ENCODE results near the gene LINGO1.

The LINGO1 gene

DNA sequence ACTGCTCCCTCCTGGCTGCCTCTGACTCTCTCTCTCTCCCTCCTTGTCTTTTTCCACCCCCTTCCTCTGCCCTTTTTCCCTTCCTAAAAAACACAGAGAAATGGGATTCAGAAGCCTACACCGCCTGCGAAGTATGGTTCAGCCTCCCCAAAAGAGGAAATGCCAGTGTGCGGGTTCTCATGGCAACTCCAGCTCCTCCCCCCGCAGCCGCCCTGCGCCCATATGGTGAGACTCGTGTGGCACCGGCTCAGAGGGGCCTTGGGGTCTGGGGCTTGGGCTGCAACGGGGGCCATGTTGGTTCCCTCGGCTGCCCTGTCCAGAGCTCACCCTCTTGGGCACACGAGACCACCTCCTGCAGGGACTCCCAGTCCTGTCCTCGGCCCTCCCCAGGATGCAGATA lies 23.6 kb upstream of the LINGO1 start:
- no peak for DNase-seq

DNA sequence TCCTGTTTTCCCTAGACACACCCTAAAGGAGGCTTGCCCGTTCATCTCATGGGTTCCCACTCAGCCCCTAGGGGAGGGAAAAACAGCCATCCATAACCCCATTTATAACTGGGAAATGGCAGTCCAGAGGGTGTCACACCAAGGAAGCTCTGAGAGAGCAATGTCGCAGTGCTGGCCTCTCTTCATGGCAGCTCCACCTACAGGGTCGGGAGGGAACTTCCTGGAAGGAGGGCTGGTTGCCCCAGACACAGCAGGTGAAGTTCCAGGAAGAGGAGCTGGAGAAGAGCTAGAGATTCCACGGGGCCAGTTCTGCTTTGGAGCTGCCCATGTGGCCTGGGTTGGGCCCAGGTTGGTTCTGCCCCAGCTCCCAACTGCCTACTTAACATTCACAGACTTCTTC lies 22.3 kb upstream of the LINGO1 start:
- peak; percentile 8 for DNase-seq

DNA sequence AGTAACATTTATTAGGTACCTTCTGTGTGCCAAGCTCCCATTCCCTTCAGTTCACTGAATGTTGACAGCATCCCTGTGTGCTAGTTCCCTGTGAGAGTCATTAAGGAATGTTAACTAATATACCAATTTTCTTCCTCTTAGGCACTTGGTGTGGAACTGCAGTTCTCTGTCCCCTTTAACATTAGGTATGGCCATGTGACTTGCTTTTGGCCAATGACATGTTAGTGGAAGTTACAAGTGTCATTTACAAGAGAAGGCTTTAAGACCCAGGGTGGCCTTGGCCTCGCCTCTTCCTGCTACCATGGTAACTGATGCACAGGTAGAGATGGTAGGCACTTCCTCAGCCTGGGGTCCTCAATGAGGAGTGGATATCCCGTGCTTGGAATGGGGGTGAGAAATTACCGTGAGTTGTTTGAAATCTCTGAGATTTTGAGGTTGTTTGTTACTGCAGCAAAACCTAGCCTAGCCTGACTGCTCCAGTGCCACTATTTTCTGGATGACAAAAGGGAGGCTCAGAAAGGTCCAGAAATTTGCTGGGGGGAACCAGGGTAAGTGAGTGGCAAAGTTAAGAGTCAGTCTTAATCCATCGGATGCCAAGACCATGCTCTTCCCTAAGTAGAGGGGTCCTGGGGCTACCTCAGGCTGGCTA lies 21.2 kb upstream of the LINGO1 start:
- no peak for DNase-seq

DNA sequence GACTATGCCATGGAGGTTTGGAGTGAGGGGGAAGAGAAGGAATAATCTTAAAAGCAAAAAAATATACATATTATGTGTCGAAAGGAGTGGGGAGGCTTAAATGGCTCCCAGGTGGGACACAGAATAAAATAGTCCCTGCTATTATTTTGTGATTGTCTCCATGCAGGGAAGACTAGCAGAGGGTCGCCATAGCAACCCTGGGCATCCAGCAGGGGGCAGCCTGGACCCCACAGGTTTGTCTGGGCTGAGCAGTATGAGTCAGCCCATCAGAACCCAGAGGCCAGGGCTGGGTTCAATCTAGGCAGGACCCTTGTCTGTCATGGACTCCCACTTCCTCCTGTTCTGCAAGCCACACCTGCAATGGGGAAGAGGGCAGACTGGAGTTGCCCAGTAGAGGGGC lies 17.6 kb upstream of the LINGO1 start:
- DNase-seq: peak; percentile 26

DNA sequence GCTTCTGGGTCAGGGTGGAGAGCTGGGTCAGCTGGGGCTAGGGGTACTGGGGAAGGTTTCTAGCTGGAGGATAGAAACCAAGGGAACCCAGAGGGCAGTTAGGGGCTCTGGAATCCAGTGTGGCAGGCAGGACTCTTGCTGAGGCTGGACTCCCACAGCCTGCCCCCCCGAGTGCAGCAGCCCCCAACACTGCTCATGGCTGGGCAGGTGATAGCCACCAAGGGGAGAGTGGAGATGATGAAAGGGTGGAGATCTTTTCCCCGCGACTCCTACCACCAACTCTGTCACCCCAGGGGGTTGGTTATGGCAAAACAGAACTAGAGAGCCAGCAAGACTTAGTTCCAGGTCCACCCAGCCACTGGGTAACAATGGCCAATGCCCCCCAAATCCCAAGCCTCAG lies 16.9 kb upstream of the LINGO1 start:
- no peak for DNase-seq

DNA sequence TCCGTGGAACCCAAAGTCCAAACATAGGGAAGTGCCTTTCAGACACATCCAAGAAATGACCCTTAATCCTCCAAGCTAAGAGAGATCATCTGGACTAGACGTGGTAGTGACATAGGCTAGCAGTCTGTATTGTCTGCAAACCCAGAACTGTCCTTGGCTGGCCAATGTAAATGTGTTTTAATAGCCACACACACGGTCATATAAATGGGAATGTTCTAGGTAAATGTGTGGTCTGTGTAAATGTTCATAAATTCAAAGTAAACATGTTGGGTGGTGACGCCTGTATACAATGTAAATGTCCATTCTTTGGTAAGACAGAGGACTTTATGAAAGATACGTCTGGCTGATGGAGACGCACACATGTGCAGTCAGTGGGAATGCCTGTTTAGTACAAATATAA lies 16.3 kb upstream of the LINGO1 start:
- DNase-seq: no peak

DNA sequence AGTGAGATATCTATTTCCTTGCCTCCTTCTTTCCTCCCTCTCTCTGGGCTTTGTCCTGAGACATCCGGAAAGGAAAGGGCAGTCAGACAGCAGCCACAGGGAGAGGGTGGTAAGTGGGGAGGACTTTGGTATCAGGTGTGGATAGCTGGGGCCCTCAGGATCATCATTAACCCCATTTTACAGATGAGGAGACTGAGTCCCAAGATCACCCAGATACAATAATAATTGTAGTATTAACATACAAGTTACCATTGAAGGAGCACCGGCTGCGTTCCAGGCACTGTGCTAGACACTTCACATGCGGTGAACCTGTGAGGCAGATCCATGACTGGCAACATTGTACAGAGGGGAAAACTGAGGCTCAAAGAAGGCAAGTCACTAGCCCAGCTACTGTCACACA lies 15.2 kb upstream of the LINGO1 start:
- no peak for DNase-seq

DNA sequence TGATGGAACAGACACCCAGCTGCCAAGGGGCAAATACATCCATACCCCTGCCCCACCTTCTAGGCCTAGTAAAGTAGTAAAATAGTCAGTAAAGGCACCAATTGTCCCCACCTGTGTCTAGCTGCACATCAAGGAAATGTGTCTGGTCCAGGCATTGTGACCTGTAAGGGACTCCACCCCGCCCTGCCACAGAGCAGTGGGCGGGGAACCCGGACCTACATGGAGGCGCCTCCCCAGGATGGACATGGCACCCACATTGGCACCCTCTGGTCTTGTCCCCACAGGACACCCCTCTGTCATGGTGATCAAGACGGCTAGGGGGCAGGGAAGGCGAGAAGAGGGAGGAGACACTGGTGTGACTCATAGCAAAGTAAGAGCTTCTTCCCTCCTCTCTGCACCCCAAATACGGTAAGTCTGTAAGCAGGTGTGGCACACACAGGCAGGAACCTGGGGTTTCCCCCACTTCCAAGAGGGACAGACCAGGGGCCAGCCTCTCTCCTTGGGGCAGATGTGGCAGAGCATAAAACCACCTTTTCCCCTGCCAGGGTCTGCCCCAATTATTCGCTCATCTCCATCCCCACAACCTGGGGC lies 13.5 kb upstream of the LINGO1 start:
- DNase-seq: no peak

DNA sequence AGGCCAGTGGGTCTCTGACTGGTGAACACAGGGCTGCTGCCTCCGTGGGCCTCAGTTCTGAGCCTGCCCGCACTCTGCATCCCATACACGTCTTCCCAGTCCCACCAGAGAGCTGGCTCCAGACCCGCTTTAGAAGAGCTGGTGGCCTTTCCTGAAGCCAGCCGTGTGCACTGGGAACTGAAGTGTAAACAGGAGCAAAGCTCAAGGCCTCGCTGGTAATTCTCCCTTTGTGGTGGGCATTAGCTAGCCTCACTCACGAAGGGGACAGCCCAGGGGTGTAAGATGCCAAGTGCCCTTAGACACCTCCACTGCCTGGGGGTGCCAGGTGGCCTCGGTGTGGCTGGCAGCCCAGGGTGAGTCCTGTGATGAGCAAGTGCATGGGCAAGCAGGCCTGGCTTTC lies 12.9 kb upstream of the LINGO1 start:
- no peak for DNase-seq

DNA sequence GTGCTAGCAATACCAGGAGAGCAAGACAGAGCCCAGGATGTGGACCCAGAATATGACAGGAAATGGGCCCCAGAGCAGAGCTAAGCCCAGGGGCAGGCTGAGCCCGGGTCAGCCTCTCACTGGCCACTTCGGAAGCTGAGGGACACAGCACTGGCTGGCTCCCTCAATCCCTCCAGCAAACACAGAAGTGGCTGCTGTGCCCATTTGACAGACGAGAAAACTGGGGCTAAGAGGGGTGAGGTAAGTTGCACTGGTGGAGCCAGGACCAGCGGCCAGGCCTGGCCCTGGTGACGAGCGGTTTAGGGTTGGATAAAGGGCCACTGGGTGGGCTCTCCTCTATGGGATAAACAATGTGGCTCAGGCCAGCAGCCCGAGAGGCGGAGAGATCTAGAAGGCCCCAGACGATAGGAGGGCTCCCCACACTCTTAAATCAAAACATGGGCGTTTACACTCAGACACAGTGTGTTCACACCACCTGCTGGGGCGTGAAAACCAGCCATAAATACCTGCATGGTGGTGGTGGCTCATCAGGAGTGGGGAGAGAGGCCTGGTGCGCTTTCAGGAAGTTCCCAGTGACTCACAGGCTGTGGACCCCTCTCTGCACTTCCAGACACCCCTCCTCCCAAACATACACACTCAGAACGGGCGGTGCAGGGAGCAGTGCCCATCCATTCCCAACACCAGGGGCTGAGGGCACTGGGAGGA lies 12.0 kb upstream of the LINGO1 start:
- DNase-seq: no peak

DNA sequence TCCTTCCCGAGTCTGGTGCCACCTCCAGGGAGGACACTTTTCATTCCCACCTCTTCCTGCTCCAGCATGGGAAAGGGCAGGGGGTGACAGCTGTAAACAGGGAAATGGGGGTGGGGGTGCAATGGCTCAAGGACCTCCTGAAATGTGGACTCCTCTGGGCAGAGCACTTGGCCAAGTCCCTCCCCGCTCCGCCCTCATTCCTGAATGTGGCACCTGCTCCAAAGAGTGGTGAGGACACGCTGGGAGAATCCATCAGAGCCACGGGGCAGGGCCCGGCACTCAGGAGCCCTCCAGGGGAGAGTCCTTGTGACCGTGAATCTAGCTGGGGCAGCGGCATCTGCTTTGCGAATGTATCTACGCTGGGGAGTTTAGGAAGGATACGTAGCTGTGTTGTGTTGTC lies 11.1 kb upstream of the LINGO1 start:
- DNase-seq: no peak

DNA sequence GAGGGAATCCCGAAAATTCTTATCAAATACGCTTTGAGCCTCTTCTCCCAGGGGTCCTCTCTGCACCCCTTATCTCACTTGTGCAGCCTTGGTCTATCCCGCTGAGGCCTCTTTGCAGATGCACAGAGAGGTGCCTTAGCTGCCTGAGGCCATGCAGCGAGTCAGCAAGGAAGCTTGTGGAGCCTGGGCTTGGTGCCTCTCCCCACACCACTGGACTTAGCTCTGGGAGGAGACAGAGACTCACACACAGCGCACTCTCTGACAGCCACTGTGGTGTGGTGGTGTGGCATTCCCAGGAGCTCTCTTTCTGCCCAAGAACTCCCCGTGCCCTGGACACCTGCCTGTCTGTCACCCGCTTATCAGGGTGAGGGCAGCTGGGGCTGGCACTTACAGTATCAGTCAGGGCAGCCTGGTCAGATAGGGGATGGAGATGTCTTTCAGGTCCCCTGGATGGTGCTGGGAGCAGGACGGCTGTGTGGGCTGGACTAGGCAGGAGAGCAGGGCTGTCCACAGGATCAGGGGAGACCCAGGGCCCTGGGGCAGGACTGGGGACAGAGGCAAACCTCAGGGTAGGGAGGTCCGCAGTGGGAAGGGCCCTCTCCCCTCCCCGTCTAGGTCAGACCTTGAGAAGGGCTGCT lies 10.2 kb upstream of the LINGO1 start:
- no peak for DNase-seq

DNA sequence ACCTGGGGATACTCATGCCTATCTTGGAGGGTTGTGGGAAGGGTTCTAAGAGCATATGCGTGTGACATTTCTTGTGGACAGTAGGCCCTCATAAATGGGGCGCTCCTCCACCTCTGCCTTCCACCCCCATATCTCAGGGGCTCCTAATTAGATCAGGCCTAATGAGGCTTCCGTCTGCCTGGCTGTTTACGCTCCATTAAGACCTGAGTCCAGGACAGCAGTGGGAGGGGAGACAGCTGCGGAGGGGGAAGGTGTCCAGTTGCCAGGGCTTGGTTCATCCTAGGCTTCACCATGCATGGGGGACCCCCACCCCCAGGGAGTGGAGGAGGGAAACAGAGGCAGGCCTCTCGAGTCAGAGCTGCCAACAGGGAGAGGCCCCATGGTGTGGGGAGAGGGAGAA lies 9.3 kb upstream of the LINGO1 start:
- no peak for DNase-seq

DNA sequence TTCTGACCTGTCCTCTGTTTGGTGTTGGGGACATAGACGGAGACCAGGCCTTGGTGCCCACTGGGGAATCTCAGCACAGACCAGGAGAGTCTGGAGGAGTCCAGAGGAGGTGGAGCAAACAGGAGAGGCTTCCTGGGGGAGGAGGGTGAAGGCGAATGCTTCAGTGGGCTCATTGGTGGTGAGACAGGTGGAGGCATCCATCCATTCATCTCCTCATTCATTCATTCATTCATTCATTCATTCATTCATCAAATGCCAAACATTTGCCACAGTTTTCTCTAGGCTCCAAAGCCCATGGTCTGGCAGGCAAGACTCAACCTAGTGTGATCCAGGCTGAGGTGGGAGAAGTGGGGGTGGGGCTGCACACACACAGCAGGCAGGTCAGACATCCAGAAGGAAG lies 7.9 kb upstream of the LINGO1 start:
- DNase-seq: no peak

DNA sequence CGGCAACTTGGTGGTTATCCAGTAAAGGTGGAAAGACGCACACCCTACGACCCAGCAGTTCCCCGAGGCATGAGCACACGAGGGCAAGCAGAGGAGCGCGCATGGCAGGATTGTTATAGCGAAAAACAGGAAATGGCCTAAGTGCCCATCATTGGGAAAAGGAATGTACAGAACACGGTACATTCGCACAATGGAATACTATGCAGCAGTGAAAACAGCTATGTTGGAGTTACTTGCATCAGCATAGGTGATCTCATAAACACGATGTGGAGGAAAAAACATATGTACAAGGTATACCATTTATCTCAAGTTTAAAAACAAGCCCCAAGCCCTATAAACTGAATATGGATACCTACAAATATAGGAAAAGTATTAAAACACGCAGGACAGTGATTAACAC lies 6.7 kb upstream of the LINGO1 start:
- no peak for DNase-seq

DNA sequence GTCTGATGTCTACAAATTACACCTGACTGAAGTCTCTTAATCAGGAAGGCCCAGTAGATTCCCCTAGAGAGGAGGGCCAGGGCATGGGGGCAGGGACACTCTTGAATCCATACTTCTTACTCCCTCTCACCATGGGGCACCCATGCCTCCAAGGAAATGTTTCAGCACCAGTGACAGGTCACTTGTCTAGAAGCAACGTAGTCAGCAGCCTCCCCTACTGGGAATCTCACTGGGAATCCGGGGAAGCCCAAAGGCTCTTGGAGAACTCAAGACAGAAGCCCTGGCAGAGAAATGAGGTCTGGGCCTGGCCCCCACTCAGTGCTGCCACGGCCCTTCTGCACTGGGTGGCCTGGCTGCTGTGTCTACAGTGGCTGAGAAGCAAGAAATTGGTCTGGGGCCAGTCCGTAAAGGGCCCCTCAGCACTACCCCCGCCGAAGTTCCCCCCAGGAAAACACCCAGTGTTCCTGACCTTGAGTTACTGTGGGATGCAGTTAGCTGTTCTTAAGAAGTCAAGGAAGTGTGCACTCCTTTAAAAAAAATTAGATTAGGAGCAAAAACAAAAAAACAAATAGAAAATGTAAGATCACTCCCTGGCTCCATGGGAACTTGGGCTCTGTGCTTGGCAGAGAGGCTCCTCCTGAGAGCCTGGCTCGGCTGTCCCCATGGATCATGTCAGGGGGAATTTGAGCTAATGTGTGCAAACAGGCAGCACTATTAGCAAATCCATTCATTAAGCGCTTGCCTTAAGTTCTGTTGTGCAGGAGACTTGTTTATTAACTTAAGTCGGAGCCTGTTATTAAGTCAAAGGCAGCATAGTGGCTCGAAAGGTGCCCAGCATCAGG lies 5.4 kb upstream of the LINGO1 start:
- no peak for DNase-seq

DNA sequence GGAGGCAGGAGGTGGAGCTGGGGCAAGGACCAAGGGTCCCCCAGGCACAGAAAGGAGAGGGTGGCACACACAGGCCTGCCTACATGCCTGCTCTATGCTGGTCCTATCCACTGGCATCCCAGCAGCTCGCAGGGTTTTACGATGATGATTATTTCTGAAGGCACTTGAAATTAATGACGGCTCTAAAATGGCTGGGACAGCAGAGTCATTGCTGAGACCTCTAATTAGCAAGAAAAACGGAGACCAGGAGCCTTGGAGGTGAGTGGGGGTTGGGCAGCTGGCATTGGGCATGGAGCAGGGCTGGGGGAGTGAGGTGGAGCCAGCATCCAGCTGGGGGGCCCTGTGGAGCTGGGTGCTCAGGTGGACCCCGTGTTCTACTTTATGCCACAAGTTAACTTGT lies 3.5 kb upstream of the LINGO1 start:
- no peak for DNase-seq

DNA sequence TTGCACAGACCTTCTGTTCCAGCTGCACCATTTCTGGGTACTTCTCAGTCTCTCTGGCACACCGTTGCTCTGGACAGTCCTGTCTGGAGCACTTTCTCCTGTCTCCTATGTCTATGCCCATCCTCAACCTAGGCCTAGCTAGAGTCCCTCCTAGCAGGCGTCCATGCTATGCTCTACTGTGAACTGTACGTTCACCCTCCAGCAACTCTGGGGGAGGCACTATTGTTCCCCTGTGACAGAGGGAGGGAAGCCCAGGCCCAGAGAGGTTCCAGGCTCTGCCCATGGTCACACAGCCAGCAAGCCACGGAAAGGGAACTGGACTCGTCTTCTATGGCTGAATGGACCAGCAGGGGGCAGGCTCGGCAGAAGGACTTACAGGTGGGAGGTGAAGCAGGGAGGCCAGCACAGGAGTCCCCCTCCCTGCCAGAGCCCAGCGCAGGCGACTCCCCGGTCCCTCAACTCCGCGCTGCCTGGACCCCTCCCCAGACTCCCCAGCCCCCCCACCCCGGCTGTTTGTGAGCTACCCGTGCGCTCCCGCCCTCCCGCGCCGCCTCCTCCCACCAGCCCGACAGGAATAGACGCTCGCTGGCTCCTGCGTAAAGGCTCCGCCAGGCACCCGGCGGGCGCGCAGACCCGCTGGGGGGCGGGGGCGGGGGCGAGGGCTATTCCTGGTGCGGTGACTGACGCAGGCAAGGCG lies 1.7 kb upstream of the LINGO1 start:
- peak; percentile 43 for DNase-seq

DNA sequence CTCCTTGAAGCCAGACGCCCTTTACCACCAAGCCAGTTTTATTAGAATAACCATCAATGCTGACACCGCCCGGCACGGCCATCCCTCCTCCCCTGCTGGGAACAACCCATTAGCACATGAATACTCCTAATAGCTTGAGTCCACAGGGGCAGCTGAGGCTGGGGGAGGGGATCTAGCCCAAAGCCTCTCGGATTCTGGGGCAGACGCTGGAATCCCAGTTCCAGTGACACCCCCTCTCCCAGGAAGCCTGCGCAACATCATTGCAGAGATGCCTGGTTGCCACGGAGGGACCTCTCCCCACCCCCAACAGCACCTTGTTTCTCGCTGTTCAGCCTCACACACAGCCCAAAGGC lies 1.2 kb upstream of the LINGO1 start:
- DNase-seq: no peak

DNA sequence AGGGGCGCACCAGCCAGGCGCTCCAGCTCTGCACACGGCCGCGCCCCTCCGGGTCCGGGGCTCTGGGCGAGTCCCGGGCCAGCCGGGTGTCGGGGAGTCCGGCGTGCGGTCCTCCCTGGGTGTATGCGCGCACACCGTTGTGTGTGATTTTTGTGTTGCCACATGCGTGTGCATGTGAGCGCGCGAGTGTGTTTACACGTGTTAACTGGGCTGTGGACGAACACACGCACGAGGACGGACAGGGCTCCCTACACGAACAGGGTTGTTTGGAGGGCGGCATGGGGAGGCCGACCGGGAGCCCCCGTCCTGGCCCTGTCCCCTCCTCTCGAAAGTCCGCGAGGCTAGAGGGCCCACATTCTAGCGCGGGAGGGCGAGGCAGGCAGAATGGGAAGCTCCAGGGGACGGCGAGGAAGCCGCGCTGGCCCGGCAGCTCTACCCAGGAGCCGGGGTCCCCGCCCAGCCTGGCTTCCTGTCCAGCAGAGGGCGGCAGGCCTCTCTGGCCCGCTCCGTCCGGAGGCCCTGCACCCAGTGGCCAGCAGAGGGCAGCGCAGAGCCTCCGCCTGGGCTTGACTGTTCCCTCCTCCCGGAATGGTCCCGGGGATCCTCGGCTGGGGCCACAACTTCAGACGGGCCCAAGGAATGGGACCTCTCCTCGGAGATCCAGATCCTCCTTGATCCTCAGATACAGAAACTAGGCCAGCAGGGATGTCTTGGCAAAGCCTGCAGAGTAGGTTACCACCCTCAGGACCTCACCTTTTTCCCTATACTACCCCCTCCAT lies 611 bp upstream of the LINGO1 start:
- peak; percentile 83 for DNase-seq

DNA sequence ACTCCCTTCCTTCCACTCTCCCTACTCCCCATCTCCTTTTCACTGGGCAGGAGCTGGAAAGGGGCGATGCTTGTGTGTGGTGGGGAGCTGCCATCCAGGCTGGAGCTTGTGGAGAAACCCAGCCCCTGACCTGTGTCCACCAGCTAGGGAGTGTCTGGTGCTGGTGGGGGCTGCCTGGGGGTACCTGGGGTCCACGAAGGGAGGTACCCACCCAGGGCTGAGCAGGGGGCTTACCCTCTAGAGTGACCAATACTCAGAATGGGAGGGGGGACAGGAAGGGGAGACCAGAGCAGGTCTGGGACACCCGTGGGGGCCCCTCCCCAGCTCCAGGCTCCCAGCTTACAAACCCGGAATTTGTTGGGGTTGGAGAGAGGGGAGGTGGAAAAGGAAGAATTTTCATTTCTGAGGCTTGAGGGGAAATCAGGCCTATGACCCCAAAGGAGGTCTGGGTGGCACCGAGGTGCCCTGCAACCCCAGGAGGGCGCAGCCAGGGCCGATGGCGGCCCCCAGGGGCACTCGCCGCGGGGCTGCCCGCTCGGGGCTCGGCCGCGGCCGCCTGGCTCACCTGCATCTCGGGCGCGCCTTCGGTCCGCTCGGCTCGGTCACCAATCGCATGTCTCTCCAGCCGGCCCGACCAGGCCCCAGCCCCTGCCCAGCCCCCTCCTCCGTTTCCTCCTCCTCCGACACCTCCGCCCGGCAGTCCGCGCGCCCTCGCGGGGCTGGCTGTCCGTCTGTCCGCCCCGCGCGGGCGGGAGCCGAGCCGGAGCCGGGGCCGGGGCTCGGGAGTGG lies 773 bp downstream of the LINGO1 start:
- DNase-seq: no peak

All from EL (cell line).